CD4-positive, alpha-beta T cell (primary cell): ENCODE data around the gene PLEKHA4. TPM values are rescaled to one million over a fixed set of nuclear protein-coding genes. Genes with fewer than 3 reads are reported as not detected.

Source experiments
- ATAC-seq: fragments of 200-7000 bp; cut with Tn5 transposase; one replicate; pipeline ENCODE4 v1.10.0; 2022; ENCODE audit warnings: mild to moderate bottlenecking; ENCODE audit not compliant: poor library complexity
- CTCF ChIA-PET: fragments of 350-600 bp; sonication (Branson Sonifier 250); formaldehyde crosslinking; loops from one replicate; lab custom pipeline; 2021; ENCODE audit warnings: antibody characterized with exemption, inconsistent platforms; lab: Charles Lee
- POLR2A ChIA-PET: fragments of 350-600 bp; sonication (Branson Sonifier 250); formaldehyde crosslinking; loops from one replicate; lab custom pipeline; 2021; ENCODE audit warnings: antibody characterized with exemption, inconsistent platforms; lab: Charles Lee
- DNase-seq, 14 experiments: peaks; one replicate each; pipeline ENCODE4 v3.0.0-alpha.2; 2013 to 2020; ENCODE audit warnings: mixed read lengths in 2 of 14
- H3K27ac ChIP-seq, 2 donors: one replicate each; pipeline versions ENCODE4 v1.5.1 to v1.7.0; 2013; ENCODE audit warnings: low read length in 2 of 2, low read depth in 1 of 2, mild to moderate bottlenecking in 1 of 2
- H3K27me3 ChIP-seq, 2 experiments: 1 replicate in 1 of 2; 2 replicates in 1 of 2; pipeline versions ENCODE4 v1.6.1 to v1.7.0; 2013; ENCODE audit warnings: low read length in 2 of 2, control low read depth in 1 of 2, mild to moderate bottlenecking in 1 of 2, moderate library complexity in 1 of 2; ENCODE audit not compliant: insufficient read depth in 2 of 2, control insufficient read depth in 1 of 2
- H3K36me3 ChIP-seq: one replicate; pipeline ENCODE4 v1.6.1; 2013; ENCODE audit warnings: low read length, control low read depth; ENCODE audit not compliant: insufficient read depth
- H3K4me1 ChIP-seq: one replicate; pipeline ENCODE4 v1.6.1; 2013; ENCODE audit warnings: low read length, control low read depth; ENCODE audit not compliant: insufficient read depth
- H3K4me3 ChIP-seq: one replicate; pipeline ENCODE4 v1.5.1; 2013; ENCODE audit warnings: mild to moderate bottlenecking, low read length, moderate library complexity
- H3K9me3 ChIP-seq, 2 experiments: 1 replicate in 1 of 2; 2 replicates in 1 of 2; pipeline versions ENCODE4 v1.6.1 to v1.7.0; 2013; ENCODE audit warnings: low read length in 2 of 2, mild to moderate bottlenecking in 2 of 2, control low read depth in 1 of 2, moderate library complexity in 1 of 2; ENCODE audit not compliant: control insufficient read depth in 1 of 2, insufficient read depth in 1 of 2
- H3K27ac Mint-ChIP-seq: one replicate; pipeline ENCODE4 v1.8.0; 2020; ENCODE audit warnings: mixed read lengths
- H3K27me3 Mint-ChIP-seq: one replicate; pipeline ENCODE4 v1.8.0; 2021; ENCODE audit warnings: mixed read lengths
- H3K36me3 Mint-ChIP-seq: one replicate; pipeline ENCODE4 v1.8.0; 2021; ENCODE audit warnings: low read depth, mixed read lengths
- H3K4me1 Mint-ChIP-seq: one replicate; pipeline ENCODE4 v1.8.0; 2021; ENCODE audit warnings: low read depth, mixed read lengths
- H3K4me3 Mint-ChIP-seq: one replicate; pipeline ENCODE4 v1.8.0; 2020; ENCODE audit warnings: mild to moderate bottlenecking, mixed read lengths
- H3K9me3 Mint-ChIP-seq: one replicate; pipeline ENCODE4 v1.8.0; 2020; ENCODE audit warnings: mixed read lengths
- intact Hi-C, 2 experiments: fragments of 100-400 bp; cut with DNase I in 1 of 2; cut with micrococcal nuclease in 1 of 2; formaldehyde crosslinking; loops; one replicate each; pipeline versions ENCODE4 v1.15.1 to v1.9.0; 2023 to 2025; cut with DNase I, micrococcal nuclease
- total RNA-seq, 174 experiments: library from RNA in 2 of 174; stranded (reverse) in 2 of 174; gene quantifications; one replicate each; pipeline ENCODE4 v1.2.3 and lab custom pipeline; 2021 to 2026
- TF ChIP-seq, protein P1 (sequence below): fragments of 200-600 bp; IDR thresholded peaks from one replicate; pipeline ENCODE4 v1.8.0; 2022; ENCODE audit warnings: antibody characterized with exemption, mild to moderate bottlenecking

PLEKHA4 gene
- total RNA-seq, 2 experiments from 2014 or later: 1.4 to 2.7 TPM

GRCh38 chr19:48799358-48800300, 68.8 kb downstream of the PLEKHA4 start:
- Histone ChIP-seq H3K9me3 (no peaks in the 10 kb centered on the region), H3K4me3 (no peak overlapping the region), H3K4me1 (peaks cover 11% of the 10 kb centered on the region), H3K36me3 (peaks cover 4% of the 10 kb centered on the region), H3K27me3 (no peaks in the 10 kb centered on the region), H3K27ac (no peak overlapping the region)
- H3K4me1 Mint-ChIP-seq: peaks cover 10% of the 10 kb centered on the region
- H3K27ac Mint-ChIP-seq: no peak overlapping the region
- TF ChIP-seq, protein P1, sequence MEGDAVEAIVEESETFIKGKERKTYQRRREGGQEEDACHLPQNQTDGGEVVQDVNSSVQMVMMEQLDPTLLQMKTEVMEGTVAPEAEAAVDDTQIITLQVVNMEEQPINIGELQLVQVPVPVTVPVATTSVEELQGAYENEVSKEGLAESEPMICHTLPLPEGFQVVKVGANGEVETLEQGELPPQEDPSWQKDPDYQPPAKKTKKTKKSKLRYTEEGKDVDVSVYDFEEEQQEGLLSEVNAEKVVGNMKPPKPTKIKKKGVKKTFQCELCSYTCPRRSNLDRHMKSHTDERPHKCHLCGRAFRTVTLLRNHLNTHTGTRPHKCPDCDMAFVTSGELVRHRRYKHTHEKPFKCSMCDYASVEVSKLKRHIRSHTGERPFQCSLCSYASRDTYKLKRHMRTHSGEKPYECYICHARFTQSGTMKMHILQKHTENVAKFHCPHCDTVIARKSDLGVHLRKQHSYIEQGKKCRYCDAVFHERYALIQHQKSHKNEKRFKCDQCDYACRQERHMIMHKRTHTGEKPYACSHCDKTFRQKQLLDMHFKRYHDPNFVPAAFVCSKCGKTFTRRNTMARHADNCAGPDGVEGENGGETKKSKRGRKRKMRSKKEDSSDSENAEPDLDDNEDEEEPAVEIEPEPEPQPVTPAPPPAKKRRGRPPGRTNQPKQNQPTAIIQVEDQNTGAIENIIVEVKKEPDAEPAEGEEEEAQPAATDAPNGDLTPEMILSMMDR: no peak
- no peaks in the 10 kb centered on the region for H3K9me3 Mint-ChIP-seq
- H3K4me3 Mint-ChIP-seq: no peak overlapping the region
- ChIA-PET CTCF (interaction anchor here (0.5 kb wide), 1 partner anchor 45 kb away, joined by 5 read pairs; no protein-coding TSS in a partner anchor), POLR2A (no interaction called here)
- no peaks in the 10 kb centered on the region for H3K27me3 Mint-ChIP-seq
- DNase-seq (no peak), ATAC-seq (no peak)
- intact Hi-C loops: no loop called here
- no peaks in the 10 kb centered on the region for H3K36me3 Mint-ChIP-seq

- Histone ChIP-seq H3K27ac (no peak overlapping the region), H3K4me3 (no peak overlapping the region), H3K36me3 (peaks cover 4% of the 10 kb centered on the region), H3K27me3 (no peaks in the 10 kb centered on the region), H3K4me1 (peaks cover 14% of the 10 kb centered on the region), H3K9me3 (no peaks in the 10 kb centered on the region)
- ATAC-seq (no peak), DNase-seq (no peak)
- TF ChIP-seq, protein P1: no peak
- intact Hi-C loops: no loop called here
- H3K9me3 Mint-ChIP-seq: no peaks in the 10 kb centered on the region
- no peak overlapping the region for H3K27ac Mint-ChIP-seq
- ChIA-PET POLR2A (interaction anchor here (0.5 kb wide), 1 partner anchor 57 kb away, joined by 3 read pairs; no protein-coding TSS in a partner anchor), CTCF (no interaction called here)
- no peaks in the 10 kb centered on the region for H3K36me3 Mint-ChIP-seq
- no peak overlapping the region for H3K4me3 Mint-ChIP-seq
- H3K27me3 Mint-ChIP-seq: no peaks in the 10 kb centered on the region
- H3K4me1 Mint-ChIP-seq: peaks cover 10% of the 10 kb centered on the region
Measured at GRCh38 chr19:48798937-48799336, 69.5 kb downstream of the PLEKHA4 start.

- H3K27me3 Mint-ChIP-seq: no peaks in the 10 kb centered on the region
- H3K27me3 ChIP-seq: no peaks in the 10 kb centered on the region
- no peaks in the 10 kb centered on the region for H3K9me3 Mint-ChIP-seq
- TF ChIP-seq, protein P1: no peak
- intact Hi-C loops: no loop called here
- H3K9me3 ChIP-seq: no peaks in the 10 kb centered on the region
- peaks cover 4% of the 10 kb centered on the region for H3K36me3 ChIP-seq
- H3K36me3 Mint-ChIP-seq: no peaks in the 10 kb centered on the region
- H3K27ac Mint-ChIP-seq: no peak overlapping the region
- ChIA-PET CTCF (no interaction called here), POLR2A (interaction anchor here (2.2 kb wide), 1 partner anchor 13 kb away, joined by 11 read pairs; the partner anchor contains the start of gene BCAT2)
- DNase-seq: no peak
- no peak overlapping the region for H3K4me3 Mint-ChIP-seq
- H3K27ac ChIP-seq: no peak overlapping the region
- H3K4me1 Mint-ChIP-seq: peaks cover 10% of the 10 kb centered on the region
- peaks cover 14% of the 10 kb centered on the region for H3K4me1 ChIP-seq
- H3K4me3 ChIP-seq: no peak overlapping the region
- no peak for ATAC-seq
Measured at GRCh38 chr19:48797103-48797502, 71.3 kb downstream of the PLEKHA4 start.
